Measurements from ENCODE around the gene FPGS.

GRCh38 chr9:127814619-127815511 is 12.2 kb downstream of the FPGS start:
- no peak for TF ChIP-seq CTCF (IDR thresholded peaks at IDR 0.05; ENCODE audit: borderline replicate concordance, extremely low read depth, low read length, poor library complexity, severe bottlenecking)
- no peak for TF ChIP-seq EZH2 (IDR thresholded peaks at IDR 0.05; ENCODE audit: borderline replicate concordance, low read depth, low read length, severe bottlenecking)

Measured in DND-41 (cell line).